Activated naive CD4-positive, alpha-beta T cell treated with Interleukin-2 at 50 U/mL for 16 hours (primary cell): ENCODE data around the gene PLXDC2.

Source experiments
- DNase-seq: peaks from one replicate; pipeline ENCODE4 v3.0.0-alpha.2; 2020

The PLXDC2 gene

GRCh38 chr10:20298417-20298816 lies 482.2 kb downstream of the PLXDC2 start:
- no peak for DNase-seq

DNA sequence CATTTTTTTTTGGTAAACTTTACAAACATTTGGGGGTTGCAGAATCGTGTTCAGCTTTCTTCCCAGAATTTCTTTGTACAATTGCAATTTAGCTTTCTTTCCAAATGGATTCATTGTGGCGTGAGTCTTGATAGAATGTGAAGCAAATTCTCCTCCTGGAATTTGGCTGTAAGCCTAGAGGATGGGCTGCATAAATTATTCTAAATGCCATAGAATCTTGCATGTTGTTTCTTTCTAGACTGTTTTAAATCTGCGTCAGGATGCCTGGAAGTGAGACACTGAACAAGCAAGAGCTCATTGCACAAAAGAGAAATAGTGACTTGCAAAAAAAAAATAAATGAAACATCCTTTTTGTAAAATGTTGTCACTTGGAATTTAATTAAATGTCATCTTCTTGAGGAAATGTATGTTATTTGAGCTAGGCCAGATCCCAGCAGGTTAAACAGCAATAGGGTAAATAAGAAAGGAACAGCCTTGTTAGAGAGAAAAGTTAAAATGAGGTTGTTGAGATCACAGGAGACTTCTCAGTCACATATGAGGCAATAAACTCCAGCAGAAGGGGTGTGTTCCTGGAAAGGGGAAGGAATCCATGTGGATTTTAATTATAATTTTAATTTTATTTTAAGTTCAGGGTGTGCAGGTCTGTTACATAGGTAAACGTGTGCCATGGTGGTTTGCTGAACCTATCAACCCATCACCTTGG lies 483.0 kb downstream of the PLXDC2 start:
- DNase-seq: no peak

- DNase-seq: no peak
These were observed 484.5 kb downstream of the PLXDC2 start for GRCh38 chr10:20300735-20301134.

DNA sequence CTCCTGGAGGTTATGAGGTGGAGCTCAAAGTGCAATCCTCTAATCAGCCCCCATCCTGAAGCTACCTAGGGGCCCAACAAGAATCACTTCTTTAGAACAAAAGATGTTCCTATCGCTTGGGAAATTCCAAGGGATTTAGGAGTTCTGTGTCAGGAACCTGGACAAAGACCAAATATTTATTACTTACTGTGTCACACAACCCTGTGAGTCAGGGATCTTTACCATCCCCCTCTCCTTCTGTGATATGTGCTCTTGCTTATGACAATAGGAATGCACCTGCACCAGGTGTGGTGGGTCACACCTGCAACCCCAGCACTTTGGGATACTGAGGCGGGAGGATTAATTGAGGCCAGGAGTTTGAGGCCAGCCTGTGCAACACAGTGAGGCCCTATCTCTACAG lies 485.8 kb downstream of the PLXDC2 start:
- no peak for DNase-seq

DNA sequence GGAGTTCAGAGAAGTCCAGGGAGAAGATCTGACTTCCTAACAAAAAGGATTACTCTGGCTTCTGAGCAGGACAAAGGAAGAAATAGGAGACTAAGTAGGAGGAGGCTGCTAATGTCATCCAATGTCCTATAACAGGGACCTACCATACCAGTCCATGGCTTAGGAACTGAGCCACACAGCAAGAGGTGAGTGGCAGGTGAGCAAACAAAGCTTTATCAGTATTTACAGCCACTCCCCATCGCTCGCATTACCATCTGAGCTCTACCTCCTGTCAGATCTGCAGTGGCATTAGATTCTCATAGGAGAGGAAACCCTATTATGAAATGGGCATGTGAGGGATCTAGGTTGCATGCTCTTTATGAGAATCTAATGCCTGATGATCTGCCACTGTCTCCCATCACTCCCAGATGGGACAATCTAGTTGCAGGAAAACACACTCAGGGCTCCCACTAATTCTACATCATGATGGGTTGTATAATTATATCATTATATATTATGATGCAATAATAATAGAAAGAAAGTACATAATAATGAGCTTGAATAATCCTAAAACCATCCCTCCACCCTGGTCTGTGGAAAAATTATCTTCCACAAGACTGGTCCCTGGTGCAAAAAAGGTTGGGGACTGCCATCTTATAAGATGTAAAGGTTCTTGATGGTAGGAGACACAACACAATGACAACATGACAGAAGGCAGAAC lies 487.4 kb downstream of the PLXDC2 start:
- no peak for DNase-seq

GRCh38 chr10:20313665-20314064 lies 497.4 kb downstream of the PLXDC2 start:
- DNase-seq: no peak

DNA sequence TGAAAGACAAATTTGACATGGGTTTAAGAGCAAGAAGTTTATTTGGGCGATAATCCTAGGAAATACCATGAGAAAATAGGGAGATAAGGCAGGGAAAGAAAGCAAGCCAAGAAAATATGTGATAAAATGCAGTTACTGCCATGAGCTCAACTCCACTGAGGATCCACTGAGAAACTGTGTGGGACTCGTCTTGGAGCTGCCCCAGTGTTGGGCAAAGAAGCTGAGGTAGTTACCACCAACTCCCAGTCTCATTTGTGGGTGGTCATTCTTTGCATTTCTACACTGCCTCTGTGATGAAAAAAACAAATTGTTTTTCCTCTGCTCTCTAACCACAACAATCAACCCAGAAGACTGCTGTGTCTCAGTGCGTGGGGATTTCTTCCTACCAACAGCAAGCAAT lies 498.2 kb downstream of the PLXDC2 start:
- no peak for DNase-seq

DNA sequence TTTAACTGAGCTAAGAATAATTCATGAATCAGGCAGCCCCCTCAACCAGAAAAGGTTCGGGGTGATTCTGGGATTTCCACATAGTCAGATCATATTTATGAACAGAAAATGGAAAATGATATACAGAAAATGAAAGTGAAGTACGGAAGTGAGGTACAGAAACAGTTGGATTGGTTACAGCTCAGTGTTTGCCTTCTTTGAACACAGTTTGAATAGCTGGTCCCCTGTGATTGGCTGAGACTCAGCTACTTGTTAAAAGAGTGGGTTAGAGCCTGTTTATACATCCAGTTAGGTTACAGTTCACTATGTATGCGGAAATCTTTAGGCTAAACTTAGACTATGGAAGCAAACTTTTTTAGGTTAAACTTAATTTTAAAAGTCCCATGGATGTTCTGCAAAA lies 511.7 kb downstream of the PLXDC2 start:
- no peak for DNase-seq

GRCh38 chr10:20330246-20330645 lies 514.0 kb downstream of the PLXDC2 start:
- DNase-seq: no peak

DNA sequence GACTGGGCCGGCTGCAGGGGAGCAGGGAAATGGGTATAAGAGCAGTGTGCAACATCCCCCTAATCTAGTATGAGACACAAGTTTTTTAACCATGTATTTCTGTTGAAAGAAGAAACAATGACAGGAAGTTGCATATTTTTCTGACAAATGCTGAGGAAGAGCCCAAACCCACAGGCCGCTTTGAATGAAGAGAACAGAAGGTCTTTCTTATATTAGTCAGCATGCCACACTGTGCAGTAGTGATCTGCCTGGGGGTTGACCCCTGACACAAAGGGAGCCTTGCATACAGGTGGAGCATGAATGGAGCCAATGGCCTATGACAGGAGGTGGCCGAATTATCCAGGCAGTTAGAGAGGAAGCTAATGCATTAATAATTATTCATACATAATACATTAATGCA lies 518.3 kb downstream of the PLXDC2 start:
- no peak for DNase-seq
